Neural progenitor cell (in vitro differentiated cells): Measurements from ENCODE around the gene LSM3.

Experiments used
- EZH2 ChIP-seq: fragments of 200-600 bp; sonication (generic); IDR thresholded peaks from 2 replicates; pipeline ENCODE4 v1.6.1; 2017; ENCODE audit warnings: antibody characterized with exemption, mild to moderate bottlenecking, moderate library complexity
- TF ChIP-seq, protein P1 (sequence below): fragments of 200-600 bp; sonication (generic); IDR thresholded peaks from 2 replicates; pipeline ENCODE4 v1.5.1; 2017; ENCODE audit warnings: antibody characterized with exemption, mild to moderate bottlenecking

DNA sequence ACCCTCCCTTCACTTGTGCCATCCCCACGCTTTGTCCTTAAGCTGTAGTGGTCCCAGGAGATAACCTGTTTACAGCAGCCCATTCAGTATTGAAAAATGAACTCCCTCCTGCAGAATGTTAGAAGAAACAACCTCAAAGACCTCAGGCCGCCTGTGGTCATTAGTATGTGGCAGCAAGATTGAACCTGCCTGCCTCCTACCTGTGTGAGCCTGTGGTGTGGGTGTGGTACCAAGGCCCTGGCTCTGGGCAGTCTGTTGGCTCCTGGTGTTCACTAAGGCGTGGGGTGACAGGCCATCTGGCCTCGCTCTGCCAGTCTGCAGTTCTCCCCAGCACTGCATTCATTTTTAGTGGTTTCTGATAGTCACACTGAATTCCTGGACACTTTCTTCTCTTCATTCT lies 21.0 kb downstream of the LSM3 start:
- no peak for TF ChIP-seq EZH2
- TF ChIP-seq, protein P1, sequence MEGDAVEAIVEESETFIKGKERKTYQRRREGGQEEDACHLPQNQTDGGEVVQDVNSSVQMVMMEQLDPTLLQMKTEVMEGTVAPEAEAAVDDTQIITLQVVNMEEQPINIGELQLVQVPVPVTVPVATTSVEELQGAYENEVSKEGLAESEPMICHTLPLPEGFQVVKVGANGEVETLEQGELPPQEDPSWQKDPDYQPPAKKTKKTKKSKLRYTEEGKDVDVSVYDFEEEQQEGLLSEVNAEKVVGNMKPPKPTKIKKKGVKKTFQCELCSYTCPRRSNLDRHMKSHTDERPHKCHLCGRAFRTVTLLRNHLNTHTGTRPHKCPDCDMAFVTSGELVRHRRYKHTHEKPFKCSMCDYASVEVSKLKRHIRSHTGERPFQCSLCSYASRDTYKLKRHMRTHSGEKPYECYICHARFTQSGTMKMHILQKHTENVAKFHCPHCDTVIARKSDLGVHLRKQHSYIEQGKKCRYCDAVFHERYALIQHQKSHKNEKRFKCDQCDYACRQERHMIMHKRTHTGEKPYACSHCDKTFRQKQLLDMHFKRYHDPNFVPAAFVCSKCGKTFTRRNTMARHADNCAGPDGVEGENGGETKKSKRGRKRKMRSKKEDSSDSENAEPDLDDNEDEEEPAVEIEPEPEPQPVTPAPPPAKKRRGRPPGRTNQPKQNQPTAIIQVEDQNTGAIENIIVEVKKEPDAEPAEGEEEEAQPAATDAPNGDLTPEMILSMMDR = no peak
